ENCODE measurements around the gene KCNG2. TPM values are rescaled to one million over a fixed set of nuclear protein-coding genes. Genes with fewer than 3 reads are reported as not detected.

Gene KCNG2
- total RNA-seq, 2 experiments from 2014 or later, result not detected

DNA sequence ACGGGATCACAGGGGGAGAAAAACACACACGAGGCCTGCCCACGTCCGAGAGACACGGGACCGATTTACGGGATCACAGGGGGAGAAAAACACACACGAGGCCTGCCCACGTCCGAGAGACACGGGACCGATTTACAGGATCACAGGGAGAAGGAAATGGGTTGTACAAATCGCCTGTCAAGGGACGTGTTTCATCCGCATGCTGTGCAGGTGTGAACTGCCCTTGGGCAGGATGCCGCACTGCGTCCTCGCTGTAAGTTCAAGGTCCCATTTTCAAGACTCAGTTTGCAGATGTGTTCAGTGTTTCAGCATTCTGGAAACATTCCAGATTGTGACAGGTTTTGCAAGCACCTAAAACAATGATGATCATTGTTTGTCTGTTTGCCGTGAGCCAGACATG lies 2.3 kb upstream of the KCNG2 start:
- no peaks in the 10 kb centered on the region for H3K9me3 Mint-ChIP-seq
- H3K27me3 ChIP-seq (ENCODE audit: control insufficient read depth in 1 of 2, insufficient read depth in 2 of 2, low read length in 2 of 2), result peaks cover 39 to 62% of the 10 kb centered on the region in 2 experiments
- H3K4me1 ChIP-seq (ENCODE audit: insufficient read depth, low read length), result peaks cover 11% of the 10 kb centered on the region

DNA sequence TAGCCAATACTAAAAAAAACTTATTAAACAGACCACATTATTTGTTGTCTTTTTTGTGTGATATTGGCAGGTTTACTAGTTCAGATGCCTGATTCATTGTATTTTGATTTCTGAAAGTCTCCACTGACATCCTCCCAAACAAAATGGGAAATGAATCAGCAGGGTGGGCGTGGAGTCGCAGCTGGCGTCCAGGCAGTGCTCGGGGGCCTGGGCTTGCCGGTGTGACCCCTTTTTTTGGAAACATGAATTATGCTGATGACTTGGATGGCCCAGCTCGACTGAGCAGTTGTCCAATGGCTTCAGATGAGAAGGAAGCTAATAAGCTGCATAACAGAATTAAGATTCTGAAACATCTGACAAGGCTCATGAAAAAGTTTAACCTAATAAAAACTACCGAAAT lies 1.7 kb upstream of the KCNG2 start:
- peaks cover 11% of the 10 kb centered on the region for H3K4me1 ChIP-seq (ENCODE audit: insufficient read depth, low read length)
- H3K27me3 ChIP-seq (ENCODE audit: control insufficient read depth in 1 of 2, insufficient read depth in 2 of 2, low read length in 2 of 2), result peaks cover 37 to 58% of the 10 kb centered on the region in 2 experiments
- no peak for ATAC-seq (ENCODE audit: poor library complexity)
- Mint-ChIP-seq H3K36me3 (ENCODE audit: low read depth) (no peaks in the 10 kb centered on the region), H3K27me3 (peaks cover 63% of the 10 kb centered on the region), H3K27ac (no peak overlapping the region), H3K9me3 (no peaks in the 10 kb centered on the region), H3K4me3 (peak overlapping the region; percentile 39), H3K4me1 (ENCODE audit: low read depth) (peaks cover 29% of the 10 kb centered on the region)
- ChIA-PET CTCF (no interaction called here), POLR2A (no interaction called here)
- intact Hi-C loops (cut with DNase I, micrococcal nuclease), result loop anchor here in 1 of 2 experiments (10.0 kb wide), 1 partner anchor 169 kb away; the partner anchor contains the start of gene HSBP1L1
- no peak overlapping the region for H3K4me3 ChIP-seq (ENCODE audit: low read length)
- H3K9me3 ChIP-seq (ENCODE audit: control insufficient read depth in 1 of 2, insufficient read depth in 1 of 2, low read length in 2 of 2), result peaks cover 0 to 17% of the 10 kb centered on the region in 2 experiments
- H3K36me3 ChIP-seq (ENCODE audit: insufficient read depth, low read length), result no peaks in the 10 kb centered on the region
- DNase-seq, result no peak
- H3K27ac ChIP-seq (ENCODE audit: low read depth in 1 of 2, low read length in 2 of 2), result no peak overlapping the region
- TF ChIP-seq, protein P1, sequence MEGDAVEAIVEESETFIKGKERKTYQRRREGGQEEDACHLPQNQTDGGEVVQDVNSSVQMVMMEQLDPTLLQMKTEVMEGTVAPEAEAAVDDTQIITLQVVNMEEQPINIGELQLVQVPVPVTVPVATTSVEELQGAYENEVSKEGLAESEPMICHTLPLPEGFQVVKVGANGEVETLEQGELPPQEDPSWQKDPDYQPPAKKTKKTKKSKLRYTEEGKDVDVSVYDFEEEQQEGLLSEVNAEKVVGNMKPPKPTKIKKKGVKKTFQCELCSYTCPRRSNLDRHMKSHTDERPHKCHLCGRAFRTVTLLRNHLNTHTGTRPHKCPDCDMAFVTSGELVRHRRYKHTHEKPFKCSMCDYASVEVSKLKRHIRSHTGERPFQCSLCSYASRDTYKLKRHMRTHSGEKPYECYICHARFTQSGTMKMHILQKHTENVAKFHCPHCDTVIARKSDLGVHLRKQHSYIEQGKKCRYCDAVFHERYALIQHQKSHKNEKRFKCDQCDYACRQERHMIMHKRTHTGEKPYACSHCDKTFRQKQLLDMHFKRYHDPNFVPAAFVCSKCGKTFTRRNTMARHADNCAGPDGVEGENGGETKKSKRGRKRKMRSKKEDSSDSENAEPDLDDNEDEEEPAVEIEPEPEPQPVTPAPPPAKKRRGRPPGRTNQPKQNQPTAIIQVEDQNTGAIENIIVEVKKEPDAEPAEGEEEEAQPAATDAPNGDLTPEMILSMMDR (IDR thresholded peaks at IDR 0.05), result no peak

More for the DNA sequence above, 2.3 kb upstream of the KCNG2 start:
- TF ChIP-seq, protein P1 (IDR thresholded peaks at IDR 0.05), result no peak
- H3K27ac Mint-ChIP-seq, result no peak overlapping the region
- intact Hi-C loops (cut with DNase I, micrococcal nuclease), result loop anchor here in 1 of 2 experiments (10.0 kb wide), 1 partner anchor 169 kb away; the partner anchor contains the start of gene HSBP1L1
- POLR2A ChIA-PET, result no interaction called here
- Histone ChIP-seq H3K4me3 (ENCODE audit: low read length) (no peak overlapping the region), H3K9me3 (ENCODE audit: control insufficient read depth in 1 of 2, insufficient read depth in 1 of 2, low read length in 2 of 2) (peaks cover 0 to 13% of the 10 kb centered on the region in 2 experiments), H3K27ac (ENCODE audit: low read depth in 1 of 2, low read length in 2 of 2) (no peak overlapping the region), H3K36me3 (ENCODE audit: insufficient read depth, low read length) (no peaks in the 10 kb centered on the region)
- DNase-seq (no peak), ATAC-seq (ENCODE audit: poor library complexity) (no peak)
- CTCF ChIA-PET, result no interaction called here
- no peak overlapping the region for H3K4me3 Mint-ChIP-seq
- H3K27me3 Mint-ChIP-seq, result peaks cover 68% of the 10 kb centered on the region
- peaks cover 30% of the 10 kb centered on the region for H3K4me1 Mint-ChIP-seq (ENCODE audit: low read depth)
- no peaks in the 10 kb centered on the region for H3K36me3 Mint-ChIP-seq (ENCODE audit: low read depth)

- TF ChIP-seq, protein P1 (IDR thresholded peaks at IDR 0.05), result no peak
- H3K9me3 ChIP-seq (ENCODE audit: control insufficient read depth in 1 of 2, insufficient read depth in 1 of 2, low read length in 2 of 2), result peaks cover 0 to 17% of the 10 kb centered on the region in 2 experiments
- H3K4me1 ChIP-seq (ENCODE audit: insufficient read depth, low read length), result peaks cover 11% of the 10 kb centered on the region
- no peak overlapping the region for H3K27ac Mint-ChIP-seq
- H3K4me1 Mint-ChIP-seq (ENCODE audit: low read depth), result peaks cover 22% of the 10 kb centered on the region
- CTCF ChIA-PET, result no interaction called here
- intact Hi-C loops (cut with DNase I, micrococcal nuclease), result loop anchor here in 1 of 2 experiments (10.0 kb wide), 1 partner anchor 168 kb away; the partner anchor contains the start of gene HSBP1L1
- H3K27me3 Mint-ChIP-seq, result peaks cover 58% of the 10 kb centered on the region
- no peak overlapping the region for H3K4me3 ChIP-seq (ENCODE audit: low read length)
- H3K36me3 ChIP-seq (ENCODE audit: insufficient read depth, low read length), result no peaks in the 10 kb centered on the region
- ATAC-seq (ENCODE audit: poor library complexity), result no peak
- no peaks in the 10 kb centered on the region for H3K36me3 Mint-ChIP-seq (ENCODE audit: low read depth)
- no peak for DNase-seq
- no peaks in the 10 kb centered on the region for H3K9me3 Mint-ChIP-seq
- H3K27me3 ChIP-seq (ENCODE audit: control insufficient read depth in 1 of 2, insufficient read depth in 2 of 2, low read length in 2 of 2), result peaks cover 32 to 51% of the 10 kb centered on the region in 2 experiments
- no peak overlapping the region for H3K27ac ChIP-seq (ENCODE audit: low read depth in 1 of 2, low read length in 2 of 2)
- H3K4me3 Mint-ChIP-seq, result peak overlapping the region; percentile 71
- POLR2A ChIA-PET, result no interaction called here
These were observed 970 bp upstream of the KCNG2 start for GRCh38 chr18:79796531-79797405.

Measured in CD4-positive, alpha-beta T cell (primary cell).